D721Med (cell line): ENCODE results near the gene RABL2A.
A peak's percentile ranks its signal among the peaks of the same experiment; 100 is the strongest.
"Not testable (repeated sequence)": the region's sequence is repeated elsewhere in the genome, so short reads cannot be mapped to it uniquely, and the experiment has no call there.

Experiments used
- DNase-seq: peaks from one replicate; pipeline ENCODE4 v3.0.0; 2011; ENCODE audit warnings: low spot score; ENCODE audit not compliant: insufficient read length
- FAIRE-seq: peaks from 2 replicates; lab custom pipeline; 2011; peaks lifted over from hg19 to GRCh38; lab: Jason Lieb, UNC
- CTCF ChIP-seq: IDR thresholded peaks from 2 replicates; pipeline ENCODE4 v1.5.1; 2012; ENCODE audit warnings: mild to moderate bottlenecking, control low read depth; ENCODE audit not compliant: insufficient read depth; ENCODE audit errors: missing control alignments

RABL2A gene

GRCh38 chr2:113602869-113603466, 24.1 kb upstream of the RABL2A start:
- FAIRE-seq (no peak), DNase-seq (no peak)
- TF ChIP-seq CTCF = no peak

- DNase-seq = peak; percentile 9
- FAIRE-seq = not testable (repeated sequence)
Measured at GRCh38 chr2:113603467-113604084, 23.5 kb upstream of the RABL2A start.

GRCh38 chr2:113604085-113604477, 23.0 kb upstream of the RABL2A start:
- peak; percentile 78 for TF ChIP-seq CTCF
- not testable (repeated sequence) for DNase-seq, FAIRE-seq

- FAIRE-seq, DNase-seq: not testable (repeated sequence)
Measured at GRCh38 chr2:113604661-113605060, 22.4 kb upstream of the RABL2A start.

- not testable (repeated sequence) for FAIRE-seq, DNase-seq
Measured at GRCh38 chr2:113606036-113606435, 21.0 kb upstream of the RABL2A start.

GRCh38 chr2:113609822-113610221, 17.2 kb upstream of the RABL2A start:
- not testable (repeated sequence) for DNase-seq, FAIRE-seq

GRCh38 chr2:113621002-113621401, 6.1 kb upstream of the RABL2A start:
- DNase-seq, FAIRE-seq: not testable (repeated sequence)

GRCh38 chr2:113625906-113626305, 1.2 kb upstream of the RABL2A start:
- not testable (repeated sequence) for DNase-seq, FAIRE-seq

GRCh38 chr2:113632849-113633345, 5.8 kb downstream of the RABL2A start:
- FAIRE-seq, DNase-seq: not testable (repeated sequence)

- DNase-seq, FAIRE-seq: not testable (repeated sequence)
Measured at GRCh38 chr2:113635358-113635757, 8.3 kb downstream of the RABL2A start.

GRCh38 chr2:113636226-113636625, 9.2 kb downstream of the RABL2A start:
- FAIRE-seq, DNase-seq: not testable (repeated sequence)

- not testable (repeated sequence) for DNase-seq, FAIRE-seq
Measured at GRCh38 chr2:113638084-113638483, 11.0 kb downstream of the RABL2A start.

- not testable (repeated sequence) for DNase-seq, FAIRE-seq
Measured at GRCh38 chr2:113646217-113646616, 19.2 kb downstream of the RABL2A start.

- DNase-seq, FAIRE-seq: not testable (repeated sequence)
Measured at GRCh38 chr2:113650834-113651815, 24.1 kb downstream of the RABL2A start.

GRCh38 chr2:113652599-113652998, 25.5 kb downstream of the RABL2A start:
- DNase-seq, FAIRE-seq: not testable (repeated sequence)

GRCh38 chr2:113656031-113656624, 29.1 kb downstream of the RABL2A start:
- not testable (repeated sequence) for FAIRE-seq, DNase-seq
